ENCODE measurements around the gene CCL22. TPM values are rescaled to one million over a fixed set of nuclear protein-coding genes. Genes with fewer than 3 reads are reported as not detected.

Gene CCL22
- total RNA-seq, 1 experiment from 2014 or later: 0.68 TPM

DNA sequence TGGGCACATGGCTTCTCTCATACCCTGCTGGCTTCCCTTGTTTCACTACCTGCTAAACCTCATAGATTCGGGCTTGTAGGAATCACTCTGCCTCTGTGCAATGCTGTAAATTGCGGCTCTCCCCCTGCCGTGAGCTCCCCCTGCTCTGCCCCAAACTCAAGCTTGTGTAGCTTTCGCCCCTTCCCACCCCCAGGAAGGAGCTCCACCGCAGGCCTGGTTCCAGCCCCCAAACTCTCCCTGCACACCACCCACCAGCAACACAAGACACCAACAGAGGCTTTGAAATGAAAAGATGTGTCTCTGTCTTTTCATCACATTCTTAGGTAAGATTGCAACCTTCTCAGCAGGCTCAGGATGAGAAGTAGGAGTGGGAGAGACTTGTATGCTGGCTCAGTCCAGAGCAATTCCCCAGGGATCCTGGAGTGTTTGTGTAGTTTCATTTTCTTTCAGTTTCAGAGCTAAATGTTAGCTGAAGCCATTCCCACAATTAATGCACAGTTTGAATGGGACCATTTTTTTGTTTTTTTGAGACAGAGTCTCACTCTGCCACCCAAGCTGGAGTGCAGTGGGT, 27.9 kb downstream of the CCL22 start:
- no peak overlapping the region for H3K27ac Mint-ChIP-seq (ENCODE audit: unreplicated experiment)
- intact Hi-C loops (cut with micrococcal nuclease; ENCODE audit: unreplicated experiment): no loop called here
- peaks cover 20% of the 10 kb centered on the region for H3K4me1 ChIP-seq
- no peaks in the 10 kb centered on the region for H3K36me3 ChIP-seq (ENCODE audit: control insufficient read depth, insufficient read depth, low read length)
- DNase-seq: no peak
- H3K27me3 Mint-ChIP-seq (ENCODE audit: insufficient read depth, unreplicated experiment): no peaks in the 10 kb centered on the region
- peaks cover 25% of the 10 kb centered on the region for H3K4me1 Mint-ChIP-seq (ENCODE audit: low read depth, unreplicated experiment)
- ChIA-PET CTCF (no interaction called here), POLR2A (interaction anchor here (0.6 kb wide), 1 partner anchor 82 kb away, joined by 3 read pairs; no protein-coding TSS in a partner anchor)
- no peaks in the 10 kb centered on the region for H3K9me3 ChIP-seq
- TF ChIP-seq, protein P1, sequence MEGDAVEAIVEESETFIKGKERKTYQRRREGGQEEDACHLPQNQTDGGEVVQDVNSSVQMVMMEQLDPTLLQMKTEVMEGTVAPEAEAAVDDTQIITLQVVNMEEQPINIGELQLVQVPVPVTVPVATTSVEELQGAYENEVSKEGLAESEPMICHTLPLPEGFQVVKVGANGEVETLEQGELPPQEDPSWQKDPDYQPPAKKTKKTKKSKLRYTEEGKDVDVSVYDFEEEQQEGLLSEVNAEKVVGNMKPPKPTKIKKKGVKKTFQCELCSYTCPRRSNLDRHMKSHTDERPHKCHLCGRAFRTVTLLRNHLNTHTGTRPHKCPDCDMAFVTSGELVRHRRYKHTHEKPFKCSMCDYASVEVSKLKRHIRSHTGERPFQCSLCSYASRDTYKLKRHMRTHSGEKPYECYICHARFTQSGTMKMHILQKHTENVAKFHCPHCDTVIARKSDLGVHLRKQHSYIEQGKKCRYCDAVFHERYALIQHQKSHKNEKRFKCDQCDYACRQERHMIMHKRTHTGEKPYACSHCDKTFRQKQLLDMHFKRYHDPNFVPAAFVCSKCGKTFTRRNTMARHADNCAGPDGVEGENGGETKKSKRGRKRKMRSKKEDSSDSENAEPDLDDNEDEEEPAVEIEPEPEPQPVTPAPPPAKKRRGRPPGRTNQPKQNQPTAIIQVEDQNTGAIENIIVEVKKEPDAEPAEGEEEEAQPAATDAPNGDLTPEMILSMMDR (IDR thresholded peaks at IDR 0.05; ENCODE audit: insufficient read depth in 1 of 2, low read depth in 1 of 2, low read length in 1 of 2, severe bottlenecking in 1 of 2, unreplicated experiment in 1 of 2): no peak
- no peaks in the 10 kb centered on the region for H3K36me3 Mint-ChIP-seq (ENCODE audit: insufficient read depth, unreplicated experiment)
- no TSS peak for BruUV-seq (replicated peaks)
- no peak overlapping the region for H3K4me3 Mint-ChIP-seq (ENCODE audit: unreplicated experiment)
- H3K9me3 Mint-ChIP-seq (ENCODE audit: unreplicated experiment): no peaks in the 10 kb centered on the region
- no peaks in the 10 kb centered on the region for H3K27me3 ChIP-seq (replicated peaks; ENCODE audit: control insufficient read depth, insufficient read depth, low read length)
- H3K4me3 ChIP-seq (ENCODE audit: low read depth, low read length): no peak overlapping the region

DNA sequence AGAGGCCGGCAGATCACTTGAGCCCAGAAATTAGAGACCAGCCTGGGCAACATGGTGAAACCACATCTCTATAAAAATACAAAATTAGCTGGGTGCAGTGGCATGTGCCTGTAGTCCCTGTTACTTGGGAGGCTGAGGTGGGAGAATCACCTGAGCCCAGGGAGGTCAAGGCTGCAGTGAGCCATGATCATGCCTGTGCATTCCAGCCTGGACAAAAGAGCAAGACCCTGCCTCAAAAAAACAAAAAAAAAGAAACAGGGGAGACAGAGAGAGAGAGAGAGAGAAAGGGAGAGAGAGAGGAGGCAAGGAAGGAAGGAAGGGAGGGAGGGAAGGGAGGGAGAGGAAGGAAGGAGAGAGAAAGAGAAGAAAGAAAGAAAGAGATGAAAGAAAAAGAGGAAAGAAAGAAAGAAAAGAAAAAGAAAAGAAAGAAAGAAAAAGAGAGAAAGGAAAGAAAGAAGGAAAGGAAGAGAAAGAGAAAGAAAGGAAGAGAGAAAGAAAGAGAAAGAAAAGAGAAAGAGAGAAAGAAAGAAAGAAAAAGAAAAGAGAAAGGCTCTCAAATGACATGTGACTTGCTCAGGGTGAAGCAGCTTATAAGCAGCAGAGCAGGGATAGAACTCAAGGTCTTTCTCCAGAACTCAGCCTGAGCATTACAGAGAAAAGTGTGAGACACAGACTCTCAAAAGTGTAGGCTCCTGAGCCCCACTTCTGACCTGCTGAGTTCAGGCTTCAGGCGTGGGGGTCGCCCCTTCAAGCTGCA, 29.2 kb downstream of the CCL22 start:
- BruUV-seq (replicated peaks): no TSS peak

DNA sequence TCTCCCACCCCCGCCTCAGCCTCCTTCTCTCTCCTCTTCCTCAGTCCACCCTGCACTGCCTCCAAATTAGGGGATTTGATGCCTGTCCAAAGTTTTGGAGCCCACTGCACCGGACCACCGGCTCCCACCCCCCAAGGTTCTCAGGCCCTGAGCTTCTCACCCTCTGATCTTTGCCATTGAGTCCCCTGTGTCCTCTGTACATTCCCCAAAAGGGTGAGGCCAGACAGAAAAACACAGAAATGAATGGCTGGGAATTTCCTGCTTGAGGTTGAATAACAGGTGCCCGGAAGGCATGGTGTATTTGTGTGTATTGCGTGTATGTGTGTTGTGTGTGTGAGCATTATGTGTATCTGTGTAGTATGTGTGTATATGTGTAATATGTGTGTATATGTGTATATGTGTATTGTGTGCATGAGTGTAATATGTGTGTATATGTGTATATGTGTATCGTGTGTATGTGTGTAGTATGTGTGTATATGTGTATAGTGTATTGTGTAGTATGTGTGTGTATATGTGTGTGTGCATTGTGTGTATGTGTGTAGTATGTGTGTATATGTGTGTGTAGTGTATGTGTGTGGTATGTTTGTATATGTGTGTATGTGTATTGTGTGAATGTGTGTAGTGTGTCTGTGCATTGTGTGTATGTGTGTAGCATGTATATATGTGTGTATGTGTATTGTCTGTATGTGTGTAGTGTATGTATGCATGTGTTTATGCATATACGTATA, 29.9 kb downstream of the CCL22 start:
- Histone ChIP-seq H3K36me3 (ENCODE audit: control insufficient read depth, insufficient read depth, low read length) (no peaks in the 10 kb centered on the region), H3K4me3 (ENCODE audit: low read depth, low read length) (no peak overlapping the region), H3K27me3 (replicated peaks; ENCODE audit: control insufficient read depth, insufficient read depth, low read length) (no peaks in the 10 kb centered on the region), H3K4me1 (peaks cover 20% of the 10 kb centered on the region), H3K9me3 (no peaks in the 10 kb centered on the region)
- no peak overlapping the region for H3K27ac Mint-ChIP-seq (ENCODE audit: unreplicated experiment)
- DNase-seq: no peak
- H3K4me1 Mint-ChIP-seq (ENCODE audit: low read depth, unreplicated experiment): peaks cover 25% of the 10 kb centered on the region
- intact Hi-C loops (cut with micrococcal nuclease; ENCODE audit: unreplicated experiment): no loop called here
- H3K27me3 Mint-ChIP-seq (ENCODE audit: insufficient read depth, unreplicated experiment): no peaks in the 10 kb centered on the region
- ChIA-PET CTCF (no interaction called here), POLR2A (no interaction called here)
- no peak overlapping the region for H3K4me3 Mint-ChIP-seq (ENCODE audit: unreplicated experiment)
- H3K9me3 Mint-ChIP-seq (ENCODE audit: unreplicated experiment): no peaks in the 10 kb centered on the region
- TF ChIP-seq, protein P1 (IDR thresholded peaks at IDR 0.05; ENCODE audit: insufficient read depth in 1 of 2, low read depth in 1 of 2, low read length in 1 of 2, severe bottlenecking in 1 of 2, unreplicated experiment in 1 of 2): no peak
- no peaks in the 10 kb centered on the region for H3K36me3 Mint-ChIP-seq (ENCODE audit: insufficient read depth, unreplicated experiment)
- no TSS peak for BruUV-seq (replicated peaks)

More for the DNA sequence above, 29.2 kb downstream of the CCL22 start:
- Mint-ChIP-seq H3K27ac (ENCODE audit: unreplicated experiment) (no peak overlapping the region), H3K4me1 (ENCODE audit: low read depth, unreplicated experiment) (peaks cover 25% of the 10 kb centered on the region), H3K4me3 (ENCODE audit: unreplicated experiment) (no peak overlapping the region), H3K36me3 (ENCODE audit: insufficient read depth, unreplicated experiment) (no peaks in the 10 kb centered on the region), H3K27me3 (ENCODE audit: insufficient read depth, unreplicated experiment) (no peaks in the 10 kb centered on the region), H3K9me3 (ENCODE audit: unreplicated experiment) (no peaks in the 10 kb centered on the region)
- Histone ChIP-seq H3K36me3 (ENCODE audit: control insufficient read depth, insufficient read depth, low read length) (no peaks in the 10 kb centered on the region), H3K4me3 (ENCODE audit: low read depth, low read length) (no peak overlapping the region), H3K27me3 (replicated peaks; ENCODE audit: control insufficient read depth, insufficient read depth, low read length) (no peaks in the 10 kb centered on the region), H3K4me1 (peaks cover 20% of the 10 kb centered on the region), H3K9me3 (no peaks in the 10 kb centered on the region)
- intact Hi-C loops (cut with micrococcal nuclease; ENCODE audit: unreplicated experiment): no loop called here
- TF ChIP-seq, protein P1 (IDR thresholded peaks at IDR 0.05; ENCODE audit: insufficient read depth in 1 of 2, low read depth in 1 of 2, low read length in 1 of 2, severe bottlenecking in 1 of 2, unreplicated experiment in 1 of 2): no peak
- POLR2A ChIA-PET: no interaction called here
- CTCF ChIA-PET: no interaction called here
- DNase-seq: no peak
